ENCODE measurements around the gene SWAP70.

Gene SWAP70

GRCh38 chr11:9758637-9759518 lies 95.0 kb downstream of the SWAP70 start:
- H3K27me3 Mint-ChIP-seq = no peaks in the 10 kb centered on the region
- H3K27ac Mint-ChIP-seq = peak overlapping the region; percentile 98
- no peaks in the 10 kb centered on the region for H3K36me3 Mint-ChIP-seq
- peak overlapping the region; percentile 92 for H3K4me3 Mint-ChIP-seq
- H3K9me3 Mint-ChIP-seq = no peaks in the 10 kb centered on the region
- peaks cover 35% of the 10 kb centered on the region for H3K4me1 Mint-ChIP-seq

GRCh38 chr11:9759519-9760192 lies 95.8 kb downstream of the SWAP70 start:
- H3K27ac Mint-ChIP-seq = peak overlapping the region; percentile 98
- peaks cover 35% of the 10 kb centered on the region for H3K4me1 Mint-ChIP-seq
- no peaks in the 10 kb centered on the region for H3K27me3 Mint-ChIP-seq
- H3K36me3 Mint-ChIP-seq = peaks cover under 1% of the 10 kb centered on the region
- peak overlapping the region; percentile 92 for H3K4me3 Mint-ChIP-seq
- no peaks in the 10 kb centered on the region for H3K9me3 Mint-ChIP-seq

GRCh38 chr11:9760193-9760575 lies 96.3 kb downstream of the SWAP70 start:
- H3K27me3 Mint-ChIP-seq = no peaks in the 10 kb centered on the region
- H3K9me3 Mint-ChIP-seq = no peaks in the 10 kb centered on the region
- peaks cover 1% of the 10 kb centered on the region for H3K36me3 Mint-ChIP-seq
- peak overlapping the region; percentile 92 for H3K4me3 Mint-ChIP-seq
- H3K4me1 Mint-ChIP-seq = peaks cover 35% of the 10 kb centered on the region
- peak overlapping the region; percentile 98 for H3K27ac Mint-ChIP-seq

- Mint-ChIP-seq H3K9me3 (no peaks in the 10 kb centered on the region), H3K27me3 (no peaks in the 10 kb centered on the region), H3K27ac (no peak overlapping the region), H3K36me3 (peaks cover 1% of the 10 kb centered on the region), H3K4me1 (peaks cover 35% of the 10 kb centered on the region), H3K4me3 (no peak overlapping the region)
Observed at GRCh38 chr11:9761441-9761945, 97.6 kb downstream of the SWAP70 start.

GRCh38 chr11:9762531-9762930 lies 98.7 kb downstream of the SWAP70 start:
- Mint-ChIP-seq H3K36me3 (peaks cover 1% of the 10 kb centered on the region), H3K9me3 (no peaks in the 10 kb centered on the region), H3K4me3 (no peak overlapping the region), H3K4me1 (peaks cover 35% of the 10 kb centered on the region), H3K27ac (peak overlapping the region; percentile 10), H3K27me3 (no peaks in the 10 kb centered on the region)

- Mint-ChIP-seq H3K4me1 (peaks cover 31% of the 10 kb centered on the region), H3K27ac (no peak overlapping the region), H3K4me3 (no peak overlapping the region), H3K27me3 (no peaks in the 10 kb centered on the region), H3K36me3 (peaks cover 1% of the 10 kb centered on the region), H3K9me3 (no peaks in the 10 kb centered on the region)
Observed at GRCh38 chr11:9763301-9763700, 99.4 kb downstream of the SWAP70 start.

GRCh38 chr11:9765320-9766101 lies 101.6 kb downstream of the SWAP70 start:
- Mint-ChIP-seq H3K4me3 (no peak overlapping the region), H3K27ac (no peak overlapping the region), H3K9me3 (no peaks in the 10 kb centered on the region), H3K27me3 (no peaks in the 10 kb centered on the region), H3K36me3 (peaks cover 1% of the 10 kb centered on the region), H3K4me1 (peaks cover 14% of the 10 kb centered on the region)

- Mint-ChIP-seq H3K4me3 (no peak overlapping the region), H3K36me3 (peaks cover 4% of the 10 kb centered on the region), H3K4me1 (no peaks in the 10 kb centered on the region), H3K27ac (no peak overlapping the region), H3K27me3 (no peaks in the 10 kb centered on the region), H3K9me3 (no peaks in the 10 kb centered on the region)
Observed at GRCh38 chr11:9769621-9770020, 105.7 kb downstream of the SWAP70 start.

GRCh38 chr11:9771071-9771511 lies 107.2 kb downstream of the SWAP70 start:
- Mint-ChIP-seq H3K9me3 (no peaks in the 10 kb centered on the region), H3K36me3 (peaks cover 2% of the 10 kb centered on the region), H3K4me3 (no peak overlapping the region), H3K27ac (no peak overlapping the region), H3K4me1 (no peaks in the 10 kb centered on the region), H3K27me3 (no peaks in the 10 kb centered on the region)

GRCh38 chr11:9772218-9772617 lies 108.3 kb downstream of the SWAP70 start:
- Mint-ChIP-seq H3K27me3 (no peaks in the 10 kb centered on the region), H3K4me3 (no peak overlapping the region), H3K9me3 (no peaks in the 10 kb centered on the region)

GRCh38 chr11:9773524-9773923 lies 109.6 kb downstream of the SWAP70 start:
- no peaks in the 10 kb centered on the region for H3K4me1 Mint-ChIP-seq
- H3K9me3 Mint-ChIP-seq = no peaks in the 10 kb centered on the region
- H3K36me3 Mint-ChIP-seq = peaks cover 2% of the 10 kb centered on the region
- no peak overlapping the region for H3K27ac Mint-ChIP-seq
- no peak overlapping the region for H3K4me3 Mint-ChIP-seq
- no peaks in the 10 kb centered on the region for H3K27me3 Mint-ChIP-seq

More at GRCh38 chr11:9772218-9772617, 108.3 kb downstream of the SWAP70 start:
- H3K27ac Mint-ChIP-seq = no peak overlapping the region
- no peaks in the 10 kb centered on the region for H3K4me1 Mint-ChIP-seq
- H3K36me3 Mint-ChIP-seq = peaks cover 2% of the 10 kb centered on the region

GRCh38 chr11:9774109-9774508 lies 110.2 kb downstream of the SWAP70 start:
- Mint-ChIP-seq H3K27me3 (no peaks in the 10 kb centered on the region), H3K9me3 (no peaks in the 10 kb centered on the region), H3K36me3 (peaks cover 2% of the 10 kb centered on the region), H3K4me3 (no peak overlapping the region), H3K4me1 (no peaks in the 10 kb centered on the region), H3K27ac (no peak overlapping the region)

GRCh38 chr11:9774591-9775397 lies 110.9 kb downstream of the SWAP70 start:
- no peaks in the 10 kb centered on the region for H3K9me3 Mint-ChIP-seq
- H3K4me3 Mint-ChIP-seq = no peak overlapping the region
- peaks cover 2% of the 10 kb centered on the region for H3K36me3 Mint-ChIP-seq
- H3K27ac Mint-ChIP-seq = no peak overlapping the region
- H3K4me1 Mint-ChIP-seq = no peaks in the 10 kb centered on the region
- H3K27me3 Mint-ChIP-seq = no peaks in the 10 kb centered on the region

GRCh38 chr11:9775398-9775779 lies 111.5 kb downstream of the SWAP70 start:
- Mint-ChIP-seq H3K4me1 (no peaks in the 10 kb centered on the region), H3K4me3 (no peak overlapping the region), H3K9me3 (no peaks in the 10 kb centered on the region), H3K36me3 (peaks cover 3% of the 10 kb centered on the region), H3K27ac (no peak overlapping the region), H3K27me3 (no peaks in the 10 kb centered on the region)

GRCh38 chr11:9776203-9776602 lies 112.3 kb downstream of the SWAP70 start:
- peaks cover 8% of the 10 kb centered on the region for H3K36me3 Mint-ChIP-seq
- no peak overlapping the region for H3K4me3 Mint-ChIP-seq
- H3K27ac Mint-ChIP-seq = no peak overlapping the region
- H3K4me1 Mint-ChIP-seq = no peaks in the 10 kb centered on the region
- H3K27me3 Mint-ChIP-seq = no peaks in the 10 kb centered on the region
- no peaks in the 10 kb centered on the region for H3K9me3 Mint-ChIP-seq
